Keratinocyte (primary cell): ENCODE results near the gene UGP2.

Source experiments
- EZH2 ChIP-seq: IDR thresholded peaks from one replicate; pipeline ENCODE4 v1.6.1; 2012; ENCODE audit warnings: inconsistent platforms, mild to moderate bottlenecking, low read length, moderate library complexity
- TF ChIP-seq, protein P1 (sequence below), 3 experiments: IDR thresholded peaks in 1 of 3; conservative IDR thresholded peaks in 1 of 3; optimal IDR thresholded peaks in 1 of 3; 2 replicates in 2 of 3; 3 replicates in 1 of 3; pipeline versions ENCODE3 to v1.5.1; 2011; ENCODE audit warnings: low read length in 3 of 3, mild to moderate bottlenecking in 3 of 3, moderate library complexity in 2 of 3, control low read depth in 1 of 3, inconsistent platforms in 1 of 3; ENCODE audit not compliant: insufficient read depth in 2 of 3; ENCODE audit errors: extremely low read depth in 1 of 3

DNA sequence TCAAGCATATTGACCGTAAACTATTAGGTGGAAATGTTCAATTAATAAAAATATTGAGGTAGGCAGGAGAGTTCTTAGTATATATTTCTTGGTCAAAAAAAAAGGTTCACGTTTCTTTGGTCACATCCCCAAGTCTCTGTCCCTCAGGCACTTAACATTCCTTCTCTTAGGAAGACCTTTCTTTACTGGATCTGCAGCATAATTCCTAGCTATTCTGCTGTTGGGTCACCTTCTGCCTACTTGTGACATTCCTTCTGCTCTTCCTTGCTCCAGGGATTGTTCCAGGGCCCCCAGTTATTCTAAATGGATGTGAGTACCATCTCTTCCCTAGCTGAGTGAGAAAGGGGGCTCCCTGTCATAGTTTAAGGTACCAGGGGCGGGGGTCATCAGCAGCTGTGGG lies 4.2 kb downstream of the UGP2 start:
- TF ChIP-seq, protein P1, sequence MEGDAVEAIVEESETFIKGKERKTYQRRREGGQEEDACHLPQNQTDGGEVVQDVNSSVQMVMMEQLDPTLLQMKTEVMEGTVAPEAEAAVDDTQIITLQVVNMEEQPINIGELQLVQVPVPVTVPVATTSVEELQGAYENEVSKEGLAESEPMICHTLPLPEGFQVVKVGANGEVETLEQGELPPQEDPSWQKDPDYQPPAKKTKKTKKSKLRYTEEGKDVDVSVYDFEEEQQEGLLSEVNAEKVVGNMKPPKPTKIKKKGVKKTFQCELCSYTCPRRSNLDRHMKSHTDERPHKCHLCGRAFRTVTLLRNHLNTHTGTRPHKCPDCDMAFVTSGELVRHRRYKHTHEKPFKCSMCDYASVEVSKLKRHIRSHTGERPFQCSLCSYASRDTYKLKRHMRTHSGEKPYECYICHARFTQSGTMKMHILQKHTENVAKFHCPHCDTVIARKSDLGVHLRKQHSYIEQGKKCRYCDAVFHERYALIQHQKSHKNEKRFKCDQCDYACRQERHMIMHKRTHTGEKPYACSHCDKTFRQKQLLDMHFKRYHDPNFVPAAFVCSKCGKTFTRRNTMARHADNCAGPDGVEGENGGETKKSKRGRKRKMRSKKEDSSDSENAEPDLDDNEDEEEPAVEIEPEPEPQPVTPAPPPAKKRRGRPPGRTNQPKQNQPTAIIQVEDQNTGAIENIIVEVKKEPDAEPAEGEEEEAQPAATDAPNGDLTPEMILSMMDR (optimal IDR thresholded peaks at IDR 0.05 in 1 of 3, IDR thresholded peaks at IDR 0.05 in 1 of 3, conservative IDR thresholded peaks at IDR 0.05 in 1 of 3; ENCODE audit: extremely low read depth in 1 of 3, insufficient read depth in 2 of 3, low read length in 3 of 3) = no peak
- no peak for TF ChIP-seq EZH2
